HepG2 (cell line): ENCODE measurements around the gene GFRA1. TPM values are rescaled to one million over a fixed set of nuclear protein-coding genes. Genes with fewer than 3 reads are reported as not detected.

Source experiments
- ESRRA ChIP-seq: sonication (generic); formaldehyde crosslinking; IDR thresholded peaks from 2 replicates; pipeline ENCODE4 v1.5.1; 2020; ENCODE audit warnings: mild to moderate bottlenecking, low read depth, missing genetic modification reagents
- HINFP ChIP-seq: sonication (generic); formaldehyde crosslinking; IDR thresholded peaks from 2 replicates; pipeline ENCODE4 v1.4.0; 2020; ENCODE audit warnings: low read depth, mild to moderate bottlenecking, missing genetic modification reagents
- HMG20A ChIP-seq: IDR thresholded peaks from 2 replicates; pipeline ENCODE4 v1.6.1; 2016; ENCODE audit warnings: borderline replicate concordance
- HOXA5 ChIP-seq: sonication (generic); formaldehyde crosslinking; IDR thresholded peaks from 2 replicates; pipeline ENCODE4 v1.4.0; 2020; ENCODE audit warnings: missing genetic modification reagents
- JDP2 ChIP-seq: sonication (generic); formaldehyde crosslinking; IDR thresholded peaks from 2 replicates; pipeline ENCODE4 v1.8.1; 2022; ENCODE audit warnings: missing genetic modification reagents, borderline replicate concordance
- NFIB ChIP-seq: sonication (generic); formaldehyde crosslinking; IDR thresholded peaks from 2 replicates; pipeline ENCODE4 v1.9.0; 2021; ENCODE audit warnings: missing genetic modification reagents, mild to moderate bottlenecking, borderline replicate concordance
- NPAS2 ChIP-seq: sonication (generic); formaldehyde crosslinking; IDR thresholded peaks from 2 replicates; pipeline ENCODE4 v1.8.0; 2022; ENCODE audit warnings: mild to moderate bottlenecking, missing genetic modification reagents, borderline replicate concordance
- NR1H2 ChIP-seq: sonication (generic); formaldehyde crosslinking; IDR thresholded peaks from 2 replicates; pipeline ENCODE4 v1.8.1; 2022; ENCODE audit warnings: low read depth, missing genetic modification reagents, borderline replicate concordance
- NR3C1 ChIP-seq: sonication (generic); formaldehyde crosslinking; IDR thresholded peaks from 2 replicates; pipeline ENCODE4 v1.4.0; 2020; ENCODE audit warnings: missing genetic modification reagents
- PCBP2 ChIP-seq: fragments of 200-400 bp; formaldehyde crosslinking; optimal IDR thresholded peaks from 2 replicates; pipeline ENCODE3; 2018; ENCODE audit warnings: low read length, low read depth; ENCODE audit not compliant: poor library complexity, severe bottlenecking
- POGK ChIP-seq: sonication (generic); formaldehyde crosslinking; conservative IDR thresholded peaks from 2 replicates; pipeline ENCODE4 v1.8.0; 2022; ENCODE audit warnings: mild to moderate bottlenecking, moderate library complexity, missing genetic modification reagents
- RCOR2 ChIP-seq: IDR thresholded peaks from 2 replicates; pipeline ENCODE4 v1.6.1; 2016; ENCODE audit warnings: missing biosample characterization, missing genetic modification reagents
- TFDP1 ChIP-seq: IDR thresholded peaks from 2 replicates; pipeline ENCODE4 v1.6.1; 2016; ENCODE audit warnings: missing compliant biosample characterization, missing genetic modification reagents, borderline replicate concordance
- TMF1 ChIP-seq: sonication (generic); formaldehyde crosslinking; IDR thresholded peaks from 2 replicates; pipeline ENCODE4 v1.8.1; 2022; ENCODE audit warnings: low read depth, missing genetic modification reagents
- ZNF10 ChIP-seq: sonication (generic); formaldehyde crosslinking; IDR thresholded peaks from 2 replicates; pipeline ENCODE4 v1.4.0; 2020; ENCODE audit warnings: mild to moderate bottlenecking, low read depth, missing genetic modification reagents, borderline replicate concordance
- ZNF317 ChIP-seq: sonication (generic); formaldehyde crosslinking; IDR thresholded peaks from 2 replicates; pipeline ENCODE4 v1.5.0; 2020; ENCODE audit warnings: mild to moderate bottlenecking, missing genetic modification reagents
- ZNF331 ChIP-seq: sonication (generic); formaldehyde crosslinking; IDR thresholded peaks from 2 replicates; pipeline ENCODE4 v1.4.0; 2020; ENCODE audit warnings: missing genetic modification reagents
- ZNF652 ChIP-seq: IDR thresholded peaks from 2 replicates; pipeline ENCODE4 v1.6.1; 2016; ENCODE audit warnings: low read depth, borderline replicate concordance
- ZNF704 ChIP-seq: sonication (generic); formaldehyde crosslinking; IDR thresholded peaks from 2 replicates; pipeline ENCODE4 v1.8.1; 2023; ENCODE audit warnings: mild to moderate bottlenecking, inconsistent platforms, moderate library complexity, missing genetic modification reagents, borderline replicate concordance
- polyA plus RNA-seq, 8 experiments: library from polyadenylated mRNA; depleted of rRNA in 3 of 8; stranded (reverse) in 7 of 8; unstranded in 1 of 8; fragments of >200 nt; fragmentation: Illumina TruSeq in 4 of 8; extraction: Trizol in 4 of 8; gene quantifications; 2 replicates each; pipeline versions ENCODE4 v1.2.1 to v1.2.3, GENCODE V29; 2011 to 2016; ENCODE audit warnings: low read depth in 4 of 8, missing spikeins in 1 of 8, mixed read lengths in 1 of 8; ENCODE audit not compliant: insufficient read depth in 1 of 8
- total RNA-seq, 5 experiments: library from RNA; depleted of rRNA; stranded (reverse); fragments of >200 nt; fragmentation: Illumina TruSeq; extraction: Trizol; gene quantifications; 2 replicates each; pipeline ENCODE4 v1.2.3, GENCODE V29; 2016; ENCODE audit warnings: low read depth in 1 of 5

GFRA1 gene
- total and polyA plus RNA-seq, 2 of the 13 experiments (the other 11 are each of a cell fraction or from before 2014, with no cell fraction given), result not detected

- TF ChIP-seq ZNF704 (no peak), ZNF331 (CRISPR knock-in tag) (peak; percentile 98), PCBP2 (no peak), HOXA5 (peak; percentile 75; the same call in 1 of the 2 replicates), RCOR2 (CRISPR knock-in tag) (peak; percentile 98), ESRRA (peak; percentile 84), NR1H2 (no peak), NFIB (no peak), NR3C1 (CRISPR knock-in tag) (no peak), HINFP (CRISPR knock-in tag) (no peak), TFDP1 (CRISPR knock-in tag) (peak; percentile 61; the same call in 1 of the 2 replicates), POGK (CRISPR knock-in tag) (peak; percentile 91), ZNF652 (CRISPR knock-in tag) (peak; percentile 55; the same call in 1 of the 2 replicates), TMF1 (CRISPR knock-in tag) (no peak), ZNF10 (CRISPR knock-in tag) (no peak), HMG20A (CRISPR knock-in tag) (peak; percentile 98), JDP2 (CRISPR knock-in tag) (no peak), NPAS2 (CRISPR knock-in tag) (no peak), ZNF317 (CRISPR knock-in tag) (0 out of 2 replicates have a peak, but pooled peaks have one; percentile 62)
Observed at GRCh38 chr10:116056445-116057293, 216.3 kb downstream of the GFRA1 start (continued).
